ENCODE measurements around the gene KCNN4.

GRCh38 chr19:43731846-43732245 lies 48.9 kb downstream of the KCNN4 start:
- TF ChIP-seq CTCF (IDR thresholded peaks at IDR 0.05; ENCODE audit: low read depth, low read length) (no peak), EZH2phosphoT487 (IDR thresholded peaks at IDR 0.05; ENCODE audit: low read depth) (no peak)
